Measurements from ENCODE around the gene IL21. TPM values are rescaled to one million over a fixed set of nuclear protein-coding genes. Genes with fewer than 3 reads are reported as not detected.

Gene IL21
- total RNA-seq, 1 donor from 2014 or later = not detected

GRCh38 chr4:122616915-122617596 lies 3.8 kb downstream of the IL21 start:
- H3K27ac ChIP-seq (ENCODE audit: low read depth, low read length) = no peak overlapping the region
- Mint-ChIP-seq H3K4me3 (ENCODE audit: unreplicated experiment) (no peak overlapping the region), H3K36me3 (ENCODE audit: low read depth, unreplicated experiment) (no peaks in the 10 kb centered on the region), H3K27ac (ENCODE audit: unreplicated experiment) (no peak overlapping the region), H3K9me3 (ENCODE audit: unreplicated experiment) (no peaks in the 10 kb centered on the region), H3K4me1 (ENCODE audit: low read depth, unreplicated experiment) (no peaks in the 10 kb centered on the region), H3K27me3 (ENCODE audit: low read depth, unreplicated experiment) (no peaks in the 10 kb centered on the region)
- no peaks in the 10 kb centered on the region for H4K20me1 ChIP-seq (ENCODE audit: insufficient read depth, low read length)
- no peaks in the 10 kb centered on the region for H3K4me1 ChIP-seq (ENCODE audit: insufficient read depth, low read length)
- H3K4me2 ChIP-seq (ENCODE audit: low read length) = no peak overlapping the region
- no peak overlapping the region for H3K9ac ChIP-seq (ENCODE audit: low read length)
- no peak overlapping the region for H3K4me3 ChIP-seq (ENCODE audit: insufficient read depth, low read depth, low read length)
- H3K36me3 ChIP-seq (ENCODE audit: insufficient read depth, low read length) = no peaks in the 10 kb centered on the region
- peak overlapping the region; percentile 15 for H2AFZ ChIP-seq (ENCODE audit: low read depth, low read length)
- DNase-seq (ENCODE audit: low read depth) (no peak), FAIRE-seq (no peak)
- no peaks in the 10 kb centered on the region for H3K79me2 ChIP-seq (ENCODE audit: insufficient read depth, low read length)
- H3K9me3 ChIP-seq (ENCODE audit: insufficient read depth, low read depth, low read length) = no peaks in the 10 kb centered on the region
- H3K27me3 ChIP-seq (ENCODE audit: insufficient read depth, low read length) = no peaks in the 10 kb centered on the region
- TF ChIP-seq CTCF (IDR thresholded peaks at IDR 0.05; ENCODE audit: insufficient read depth, low read depth, low read length) (no peak), EZH2 (IDR thresholded peaks at IDR 0.05; ENCODE audit: insufficient read depth, low read length) (no peak)

- Mint-ChIP-seq H3K27ac (ENCODE audit: unreplicated experiment) (no peak overlapping the region), H3K9me3 (ENCODE audit: unreplicated experiment) (no peaks in the 10 kb centered on the region), H3K4me1 (ENCODE audit: low read depth, unreplicated experiment) (no peaks in the 10 kb centered on the region), H3K27me3 (ENCODE audit: low read depth, unreplicated experiment) (no peaks in the 10 kb centered on the region), H3K4me3 (ENCODE audit: unreplicated experiment) (no peak overlapping the region), H3K36me3 (ENCODE audit: low read depth, unreplicated experiment) (no peaks in the 10 kb centered on the region)
- no peak for DNase-seq (ENCODE audit: low read depth)
- TF ChIP-seq EZH2 (IDR thresholded peaks at IDR 0.05; ENCODE audit: insufficient read depth, low read length) = no peak
- no peak for TF ChIP-seq CTCF (IDR thresholded peaks at IDR 0.05; ENCODE audit: insufficient read depth, low read depth, low read length)
- FAIRE-seq = no peak
- Histone ChIP-seq H3K4me2 (ENCODE audit: low read length) (no peak overlapping the region), H3K36me3 (ENCODE audit: insufficient read depth, low read length) (no peaks in the 10 kb centered on the region), H3K4me3 (ENCODE audit: insufficient read depth, low read depth, low read length) (no peak overlapping the region), H2AFZ (ENCODE audit: low read depth, low read length) (no peak overlapping the region), H3K27ac (ENCODE audit: low read depth, low read length) (no peak overlapping the region), H3K4me1 (ENCODE audit: insufficient read depth, low read length) (no peaks in the 10 kb centered on the region), H3K27me3 (ENCODE audit: insufficient read depth, low read length) (no peaks in the 10 kb centered on the region), H3K9ac (ENCODE audit: low read length) (no peak overlapping the region), H4K20me1 (ENCODE audit: insufficient read depth, low read length) (no peaks in the 10 kb centered on the region), H3K79me2 (ENCODE audit: insufficient read depth, low read length) (no peaks in the 10 kb centered on the region), H3K9me3 (ENCODE audit: insufficient read depth, low read depth, low read length) (no peaks in the 10 kb centered on the region)
Observed at GRCh38 chr4:122614621-122615020, 6.2 kb downstream of the IL21 start.

GRCh38 chr4:122612540-122612939 lies 8.3 kb downstream of the IL21 start:
- H3K27ac ChIP-seq (ENCODE audit: low read depth, low read length) = no peak overlapping the region
- no peaks in the 10 kb centered on the region for H3K27me3 ChIP-seq (ENCODE audit: insufficient read depth, low read length)
- no peaks in the 10 kb centered on the region for H3K36me3 ChIP-seq (ENCODE audit: insufficient read depth, low read length)
- no peaks in the 10 kb centered on the region for H3K9me3 ChIP-seq (ENCODE audit: insufficient read depth, low read depth, low read length)
- no peak for TF ChIP-seq CTCF (IDR thresholded peaks at IDR 0.05; ENCODE audit: insufficient read depth, low read depth, low read length)
- TF ChIP-seq EZH2 (IDR thresholded peaks at IDR 0.05; ENCODE audit: insufficient read depth, low read length) = no peak
- no peak overlapping the region for H3K9ac ChIP-seq (ENCODE audit: low read length)
- no peaks in the 10 kb centered on the region for H3K9me3 Mint-ChIP-seq (ENCODE audit: unreplicated experiment)
- H3K27me3 Mint-ChIP-seq (ENCODE audit: low read depth, unreplicated experiment) = no peaks in the 10 kb centered on the region
- no peaks in the 10 kb centered on the region for H3K4me1 Mint-ChIP-seq (ENCODE audit: low read depth, unreplicated experiment)
- H3K4me3 Mint-ChIP-seq (ENCODE audit: unreplicated experiment) = no peak overlapping the region
- no peaks in the 10 kb centered on the region for H3K4me1 ChIP-seq (ENCODE audit: insufficient read depth, low read length)
- H3K4me3 ChIP-seq (ENCODE audit: insufficient read depth, low read depth, low read length) = no peak overlapping the region
- FAIRE-seq (peak; percentile 62), DNase-seq (ENCODE audit: low read depth) (peak; percentile 6)
- no peaks in the 10 kb centered on the region for H4K20me1 ChIP-seq (ENCODE audit: insufficient read depth, low read length)
- H3K79me2 ChIP-seq (ENCODE audit: insufficient read depth, low read length) = no peaks in the 10 kb centered on the region
- no peak overlapping the region for H3K4me2 ChIP-seq (ENCODE audit: low read length)
- H3K27ac Mint-ChIP-seq (ENCODE audit: unreplicated experiment) = no peak overlapping the region
- H2AFZ ChIP-seq (ENCODE audit: low read depth, low read length) = no peak overlapping the region
- H3K36me3 Mint-ChIP-seq (ENCODE audit: low read depth, unreplicated experiment) = no peaks in the 10 kb centered on the region
